Tibial nerve (tissue), 4 donors: ENCODE measurements around the gene ACR.

Experiments
- EP300 ChIP-seq, 2 donors: sonication (generic); formaldehyde crosslinking; IDR thresholded peaks; one replicate each; pipeline ENCODE4 v1.6.1; 2017; ENCODE audit warnings: antibody characterized with exemption in 2 of 2, mild to moderate bottlenecking in 1 of 2
- POLR2A ChIP-seq, 2 donors: fragments of 450-650 bp; IDR thresholded peaks; one replicate each; pipeline ENCODE4 v1.6.1; 2017; ENCODE audit warnings: antibody characterized with exemption in 2 of 2, mild to moderate bottlenecking in 2 of 2, moderate library complexity in 2 of 2
- TF ChIP-seq, protein P1 (sequence below), 5 experiments: fragments of 200-600 bp in 3 of 5; fragments of 450-650 bp in 2 of 5; sonication (generic) in 3 of 5; IDR thresholded peaks; one replicate each; pipeline ENCODE4 v1.5.1; 2016 to 2019; ENCODE audit warnings: antibody characterized with exemption in 5 of 5, mild to moderate bottlenecking in 3 of 5, moderate library complexity in 2 of 5

DNA sequence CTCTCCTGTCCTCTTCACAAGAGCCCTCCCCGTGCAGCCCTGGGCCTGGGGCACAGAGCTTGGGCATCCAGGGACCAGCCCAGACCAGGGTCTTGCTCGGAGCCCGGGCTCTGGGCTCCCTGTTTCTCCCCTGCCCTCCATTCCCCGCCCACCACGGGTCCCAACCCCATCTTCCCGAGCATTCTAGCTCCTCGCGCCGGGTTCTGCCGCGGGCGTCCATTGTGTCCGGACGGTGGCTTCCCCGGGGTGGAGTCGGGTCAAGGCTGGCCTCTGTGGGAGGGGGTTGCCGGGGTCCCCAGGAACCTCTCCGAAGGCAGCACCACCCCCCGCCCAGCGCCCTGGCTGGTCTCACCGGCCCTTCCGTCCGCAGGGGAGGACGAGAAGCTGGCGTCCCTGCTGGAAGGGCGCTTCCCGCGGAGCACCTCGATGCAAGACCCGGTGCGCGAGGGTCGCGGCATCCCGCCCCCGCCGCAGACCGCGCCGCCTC, 18.1 kb upstream of the ACR start:
- TF ChIP-seq, protein P1, sequence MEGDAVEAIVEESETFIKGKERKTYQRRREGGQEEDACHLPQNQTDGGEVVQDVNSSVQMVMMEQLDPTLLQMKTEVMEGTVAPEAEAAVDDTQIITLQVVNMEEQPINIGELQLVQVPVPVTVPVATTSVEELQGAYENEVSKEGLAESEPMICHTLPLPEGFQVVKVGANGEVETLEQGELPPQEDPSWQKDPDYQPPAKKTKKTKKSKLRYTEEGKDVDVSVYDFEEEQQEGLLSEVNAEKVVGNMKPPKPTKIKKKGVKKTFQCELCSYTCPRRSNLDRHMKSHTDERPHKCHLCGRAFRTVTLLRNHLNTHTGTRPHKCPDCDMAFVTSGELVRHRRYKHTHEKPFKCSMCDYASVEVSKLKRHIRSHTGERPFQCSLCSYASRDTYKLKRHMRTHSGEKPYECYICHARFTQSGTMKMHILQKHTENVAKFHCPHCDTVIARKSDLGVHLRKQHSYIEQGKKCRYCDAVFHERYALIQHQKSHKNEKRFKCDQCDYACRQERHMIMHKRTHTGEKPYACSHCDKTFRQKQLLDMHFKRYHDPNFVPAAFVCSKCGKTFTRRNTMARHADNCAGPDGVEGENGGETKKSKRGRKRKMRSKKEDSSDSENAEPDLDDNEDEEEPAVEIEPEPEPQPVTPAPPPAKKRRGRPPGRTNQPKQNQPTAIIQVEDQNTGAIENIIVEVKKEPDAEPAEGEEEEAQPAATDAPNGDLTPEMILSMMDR (IDR thresholded peaks at IDR 0.05), result no peak
- no peak for TF ChIP-seq POLR2A (IDR thresholded peaks at IDR 0.05)
- no peak for TF ChIP-seq EP300 (IDR thresholded peaks at IDR 0.05)
